ENCODE data around the gene CERS6. TPM values are rescaled to one million over a fixed set of nuclear protein-coding genes. Genes with fewer than 3 reads are reported as not detected.

The CERS6 gene
- total RNA-seq, 2 donors from 2014 or later = 12.5 to 16.3 TPM

- H3K4me1 ChIP-seq = peaks cover 5% of the 10 kb centered on the region
- DNase-seq (peak in 1 of 4 donors; percentile 29), ATAC-seq (peak; percentile 74)
- H3K27ac ChIP-seq = no peak overlapping the region
- TF ChIP-seq POLR2A (IDR thresholded peaks at IDR 0.05) (no peak), CTCF (IDR thresholded peaks at IDR 0.05) (no peak)
- 57 to 63% methylated on average over 6 of the region's 6 CpGs for WGBS, 2 donors
- H3K4me3 ChIP-seq = no peak overlapping the region
- H3K27me3 ChIP-seq = no peaks in the 10 kb centered on the region
- no peaks in the 10 kb centered on the region for H3K9me3 ChIP-seq
- intact Hi-C loops (cut with DNase I) = no loop called here
- H3K36me3 ChIP-seq (replicated peaks in 1 of 2; ENCODE audit: insufficient read depth in 1 of 2, low read depth in 2 of 2) = no peaks in the 10 kb centered on the region
These were observed 112.6 kb downstream of the CERS6 start for GRCh38 chr2:168568476-168569267.

GRCh38 chr2:168571061-168571460 lies 115.0 kb downstream of the CERS6 start:
- H3K36me3 ChIP-seq (replicated peaks in 1 of 2; ENCODE audit: insufficient read depth in 1 of 2, low read depth in 2 of 2) = no peaks in the 10 kb centered on the region

GRCh38 chr2:168573128-168573903 lies 117.2 kb downstream of the CERS6 start:
- H3K9me3 ChIP-seq = no peaks in the 10 kb centered on the region
- WGBS, 2 donors = 82 to 100% methylated on average over 1 of the region's 1 CpG
- H3K27ac ChIP-seq = no peak overlapping the region
- no peaks in the 10 kb centered on the region for H3K36me3 ChIP-seq (replicated peaks in 1 of 2; ENCODE audit: insufficient read depth in 1 of 2, low read depth in 2 of 2)
- peaks cover 5% of the 10 kb centered on the region for H3K4me1 ChIP-seq
- no peak for TF ChIP-seq POLR2A (IDR thresholded peaks at IDR 0.05)
- TF ChIP-seq CTCF (IDR thresholded peaks at IDR 0.05) = no peak
- intact Hi-C loops (cut with DNase I) = no loop called here
- no peak for ATAC-seq
- no peak overlapping the region for H3K4me3 ChIP-seq
- H3K27me3 ChIP-seq = no peaks in the 10 kb centered on the region
- peak in 1 of 4 donors; percentile 19 for DNase-seq

More at GRCh38 chr2:168571061-168571460, 115.0 kb downstream of the CERS6 start:
- DNase-seq (no peak), ATAC-seq (no peak)
- Histone ChIP-seq H3K4me1 (peaks cover 5% of the 10 kb centered on the region), H3K27me3 (no peaks in the 10 kb centered on the region), H3K9me3 (no peaks in the 10 kb centered on the region), H3K27ac (no peak overlapping the region), H3K4me3 (no peak overlapping the region)
- intact Hi-C loops (cut with DNase I) = no loop called here
- 82 to 90% methylated on average over 5 of the region's 5 CpGs for WGBS, 2 donors
- TF ChIP-seq POLR2A (IDR thresholded peaks at IDR 0.05) (no peak), CTCF (IDR thresholded peaks at IDR 0.05) (no peak)

GRCh38 chr2:168574856-168575630 lies 119.0 kb downstream of the CERS6 start:
- no peak overlapping the region for H3K4me3 ChIP-seq
- ATAC-seq (no peak), DNase-seq (no peak)
- 87 to 89% methylated on average over 4 of the region's 4 CpGs for WGBS, 2 donors
- H3K4me1 ChIP-seq = no peaks in the 10 kb centered on the region
- H3K9me3 ChIP-seq = no peaks in the 10 kb centered on the region
- H3K36me3 ChIP-seq (replicated peaks in 1 of 2; ENCODE audit: insufficient read depth in 1 of 2, low read depth in 2 of 2) = no peaks in the 10 kb centered on the region
- no peak for TF ChIP-seq CTCF (IDR thresholded peaks at IDR 0.05)
- no peak for TF ChIP-seq POLR2A (IDR thresholded peaks at IDR 0.05)
- intact Hi-C loops (cut with DNase I) = no loop called here
- no peak overlapping the region for H3K27ac ChIP-seq
- no peaks in the 10 kb centered on the region for H3K27me3 ChIP-seq

Measured in body of pancreas (tissue), 4 donors.